ENCODE data around the gene PRSS33. TPM values are rescaled to one million over a fixed set of nuclear protein-coding genes. Genes with fewer than 3 reads are reported as not detected.

The PRSS33 gene
- total RNA-seq, 6 experiments from 2014 or later = not detected

DNA sequence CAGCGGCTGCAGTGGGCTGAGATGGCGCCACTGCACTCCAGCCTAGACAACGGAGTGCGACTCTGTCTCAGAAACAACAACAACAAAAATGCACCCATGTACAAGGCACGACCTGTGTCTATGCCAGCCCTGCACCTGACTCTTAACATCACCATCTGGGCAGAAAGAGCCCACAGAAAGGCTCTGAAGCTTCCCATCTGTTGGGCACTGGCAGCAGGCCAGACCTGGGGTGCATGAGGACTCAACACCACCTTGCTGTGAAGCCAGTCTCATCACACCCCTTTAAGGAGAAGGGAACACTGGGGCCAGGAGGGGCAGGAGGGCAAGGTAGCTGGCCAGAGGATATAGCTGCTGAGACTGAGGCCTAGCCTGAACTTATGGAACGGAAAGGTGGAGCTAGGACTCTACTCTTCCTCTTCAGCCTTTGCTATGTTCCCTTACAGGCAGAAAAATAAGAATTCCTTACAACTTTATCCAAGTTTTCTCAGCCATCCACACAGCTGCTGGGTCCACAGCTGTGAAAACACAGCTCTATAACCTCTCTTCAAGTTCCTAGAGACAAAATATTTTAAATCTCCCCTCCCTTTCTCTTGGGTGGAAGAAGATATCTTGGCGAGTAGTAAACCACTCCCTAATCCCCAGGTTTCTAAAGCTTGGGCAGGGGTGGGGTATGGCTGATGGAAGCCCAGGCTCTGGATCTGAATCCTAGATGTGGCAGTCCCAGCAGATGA, 13.0 kb downstream of the PRSS33 start:
- H3K36me3 Mint-ChIP-seq (ENCODE audit: low read depth) = peaks cover 41% of the 10 kb centered on the region
- TF ChIP-seq, protein P1, sequence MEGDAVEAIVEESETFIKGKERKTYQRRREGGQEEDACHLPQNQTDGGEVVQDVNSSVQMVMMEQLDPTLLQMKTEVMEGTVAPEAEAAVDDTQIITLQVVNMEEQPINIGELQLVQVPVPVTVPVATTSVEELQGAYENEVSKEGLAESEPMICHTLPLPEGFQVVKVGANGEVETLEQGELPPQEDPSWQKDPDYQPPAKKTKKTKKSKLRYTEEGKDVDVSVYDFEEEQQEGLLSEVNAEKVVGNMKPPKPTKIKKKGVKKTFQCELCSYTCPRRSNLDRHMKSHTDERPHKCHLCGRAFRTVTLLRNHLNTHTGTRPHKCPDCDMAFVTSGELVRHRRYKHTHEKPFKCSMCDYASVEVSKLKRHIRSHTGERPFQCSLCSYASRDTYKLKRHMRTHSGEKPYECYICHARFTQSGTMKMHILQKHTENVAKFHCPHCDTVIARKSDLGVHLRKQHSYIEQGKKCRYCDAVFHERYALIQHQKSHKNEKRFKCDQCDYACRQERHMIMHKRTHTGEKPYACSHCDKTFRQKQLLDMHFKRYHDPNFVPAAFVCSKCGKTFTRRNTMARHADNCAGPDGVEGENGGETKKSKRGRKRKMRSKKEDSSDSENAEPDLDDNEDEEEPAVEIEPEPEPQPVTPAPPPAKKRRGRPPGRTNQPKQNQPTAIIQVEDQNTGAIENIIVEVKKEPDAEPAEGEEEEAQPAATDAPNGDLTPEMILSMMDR (IDR thresholded peaks at IDR 0.05) = no peak
- H3K9me3 Mint-ChIP-seq = no peaks in the 10 kb centered on the region
- peak overlapping the region; percentile 63; the same call in 1 of the 2 replicates for H3K27ac Mint-ChIP-seq
- H3K4me3 Mint-ChIP-seq = no peak overlapping the region
- peaks cover 49% of the 10 kb centered on the region for H3K4me1 Mint-ChIP-seq (ENCODE audit: low read depth)
- no peak for DNase-seq
- peaks cover 11% of the 10 kb centered on the region for H3K27me3 Mint-ChIP-seq (ENCODE audit: insufficient read depth)

DNA sequence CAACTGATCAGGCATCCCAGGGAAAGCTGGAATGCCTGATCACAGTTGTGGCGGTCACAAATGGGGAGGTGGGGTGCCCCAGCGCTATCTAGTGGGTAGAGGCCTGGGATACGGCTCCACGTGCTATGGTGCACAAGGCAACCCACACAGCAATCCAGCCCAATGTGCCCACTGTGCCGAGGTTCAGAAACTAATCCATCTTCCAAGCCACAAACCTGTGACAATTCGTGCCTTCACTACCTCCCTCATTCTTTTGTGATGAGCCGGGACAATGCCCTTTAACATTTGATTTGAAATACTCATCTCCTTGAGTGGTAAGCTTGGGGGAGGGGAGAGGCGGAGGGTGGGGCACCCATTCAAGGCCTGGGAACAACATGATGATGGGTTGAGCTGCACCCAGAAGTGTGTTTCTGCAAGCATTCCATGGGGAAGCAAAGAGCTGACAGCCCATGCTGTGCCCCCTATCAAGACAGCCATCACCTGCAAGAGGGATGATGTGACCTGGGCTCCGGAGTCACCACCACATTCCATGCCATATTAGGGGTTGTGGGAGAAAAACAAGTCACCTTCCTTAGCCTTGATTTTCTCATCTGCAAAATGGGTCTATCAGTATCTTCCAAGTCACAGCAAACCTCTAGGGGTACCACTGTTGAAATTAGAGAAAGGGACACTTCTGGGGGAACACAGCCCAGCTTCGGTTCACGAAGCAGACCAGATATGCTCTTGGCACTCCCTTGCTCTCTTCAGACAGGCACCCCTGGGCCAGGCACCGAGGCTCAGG, 14.0 kb downstream of the PRSS33 start:
- TF ChIP-seq, protein P1 (IDR thresholded peaks at IDR 0.05) = no peak
- peak; percentile 46 for DNase-seq
- Mint-ChIP-seq H3K27ac (peak overlapping the region; percentile 63), H3K27me3 (ENCODE audit: insufficient read depth) (peaks cover 12% of the 10 kb centered on the region), H3K9me3 (no peaks in the 10 kb centered on the region), H3K4me1 (ENCODE audit: low read depth) (peaks cover 49% of the 10 kb centered on the region), H3K4me3 (peak overlapping the region; percentile 5; the same call in 1 of the 2 replicates), H3K36me3 (ENCODE audit: low read depth) (peaks cover 47% of the 10 kb centered on the region)

DNA sequence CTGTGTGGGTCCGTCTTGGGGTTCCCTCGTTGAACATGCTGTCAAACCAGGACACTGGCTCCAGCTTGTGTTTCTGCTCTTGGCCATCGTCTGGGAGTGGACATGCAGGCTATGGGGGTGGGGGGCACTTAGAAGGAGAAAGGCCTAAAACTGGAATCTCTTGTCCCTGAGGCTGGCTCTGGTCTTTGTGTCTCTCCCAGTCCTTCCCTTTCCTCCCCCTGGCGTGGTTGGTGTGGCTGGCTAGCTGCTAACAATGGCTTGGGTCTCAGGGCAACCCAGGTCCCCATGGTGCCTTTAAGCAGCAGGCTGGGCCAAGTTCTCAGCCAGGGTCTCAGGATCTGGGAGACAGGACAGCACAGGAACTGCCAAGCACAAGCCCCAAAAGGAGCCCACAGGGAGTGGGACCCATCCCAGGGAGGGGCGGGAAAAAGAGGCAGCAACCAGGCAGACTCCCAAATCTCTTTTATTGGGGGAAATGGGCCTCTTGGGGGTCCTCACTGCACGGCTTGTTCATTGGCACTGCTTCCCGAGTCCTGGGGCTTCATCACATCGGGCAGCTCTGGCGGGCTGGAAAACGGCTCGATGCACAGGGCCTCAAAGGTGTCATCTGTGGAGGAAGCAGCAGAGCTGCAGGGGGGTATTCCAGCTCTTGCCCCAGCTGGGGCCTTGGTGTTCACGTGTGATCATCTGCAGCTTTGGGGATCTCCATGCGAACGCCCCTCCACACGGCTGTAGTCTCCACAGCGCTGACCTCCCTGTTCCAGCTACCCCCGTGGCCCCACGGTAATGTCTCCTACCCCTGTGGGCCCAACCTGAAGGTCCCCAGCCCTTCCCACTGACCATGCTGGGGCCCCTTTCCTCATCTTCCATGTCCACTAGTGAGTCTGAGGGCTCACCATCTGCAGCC, 15.6 kb downstream of the PRSS33 start:
- H3K4me3 Mint-ChIP-seq = no peak overlapping the region; the same call in 1 of the 2 replicates
- H3K27ac Mint-ChIP-seq = peak overlapping the region; percentile 64
- no peak for DNase-seq
- peaks cover 7% of the 10 kb centered on the region for H3K27me3 Mint-ChIP-seq (ENCODE audit: insufficient read depth)
- TF ChIP-seq, protein P1 (IDR thresholded peaks at IDR 0.05) = no peak
- peaks cover 54% of the 10 kb centered on the region for H3K4me1 Mint-ChIP-seq (ENCODE audit: low read depth)
- peaks cover 50% of the 10 kb centered on the region for H3K36me3 Mint-ChIP-seq (ENCODE audit: low read depth)
- H3K9me3 Mint-ChIP-seq = peaks cover under 1% of the 10 kb centered on the region; the same call in 1 of the 2 replicates

DNA sequence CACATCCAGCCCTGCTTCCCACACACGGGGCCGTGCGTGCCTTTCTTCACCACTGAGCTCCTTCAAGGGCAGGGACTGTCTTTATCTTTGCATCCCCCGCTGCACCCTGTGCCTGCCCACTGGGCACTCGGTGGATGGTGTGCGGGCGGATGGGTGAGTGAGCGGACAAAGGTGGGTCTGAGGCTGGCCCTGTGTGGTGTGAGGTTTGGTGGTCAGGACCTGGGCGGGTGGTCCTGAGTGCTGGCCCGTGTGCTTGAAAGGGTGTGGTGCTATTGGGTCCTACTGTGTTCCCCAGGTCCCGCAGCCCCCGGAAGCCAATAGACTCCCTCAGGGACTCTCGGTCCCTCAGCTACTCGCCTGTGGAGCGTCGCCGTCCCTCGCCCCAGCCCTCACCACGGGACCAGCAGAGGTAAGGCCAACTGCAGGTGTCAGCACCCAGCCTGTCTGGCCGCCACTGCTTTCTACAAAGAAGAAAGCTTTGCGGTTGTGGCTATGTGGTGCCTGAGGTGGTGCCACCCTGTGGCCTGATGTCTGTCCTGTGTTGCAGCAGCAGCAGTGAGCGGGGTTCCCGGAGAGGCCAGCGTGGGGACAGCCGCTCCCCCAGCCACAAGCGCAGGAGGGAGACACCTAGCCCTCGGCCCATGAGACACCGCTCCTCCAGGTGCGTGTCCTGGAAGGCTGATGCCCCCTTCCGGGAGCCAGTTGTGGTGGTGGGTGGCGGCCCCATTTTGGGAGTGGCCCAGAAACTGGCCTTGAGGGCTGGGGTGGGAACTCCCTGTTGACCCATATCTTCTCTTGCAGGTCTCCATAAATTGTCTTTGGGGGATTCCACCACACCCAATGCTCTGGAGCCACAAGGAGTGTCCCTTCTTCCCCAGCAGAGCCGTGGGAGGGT, 17.1 kb downstream of the PRSS33 start:
- Mint-ChIP-seq H3K9me3 (peaks cover 15% of the 10 kb centered on the region), H3K4me1 (ENCODE audit: low read depth) (peaks cover 50% of the 10 kb centered on the region), H3K4me3 (no peak overlapping the region), H3K27ac (peak overlapping the region; percentile 55), H3K27me3 (ENCODE audit: insufficient read depth) (peaks cover 12% of the 10 kb centered on the region), H3K36me3 (ENCODE audit: low read depth) (peaks cover 60% of the 10 kb centered on the region)
- no peak for DNase-seq
- TF ChIP-seq, protein P1 (IDR thresholded peaks at IDR 0.05) = peak; percentile 47; the same call in 1 of the 2 replicates

All from HFFc6 (cell line).